Measurements from ENCODE around the gene URI1.

DNA sequence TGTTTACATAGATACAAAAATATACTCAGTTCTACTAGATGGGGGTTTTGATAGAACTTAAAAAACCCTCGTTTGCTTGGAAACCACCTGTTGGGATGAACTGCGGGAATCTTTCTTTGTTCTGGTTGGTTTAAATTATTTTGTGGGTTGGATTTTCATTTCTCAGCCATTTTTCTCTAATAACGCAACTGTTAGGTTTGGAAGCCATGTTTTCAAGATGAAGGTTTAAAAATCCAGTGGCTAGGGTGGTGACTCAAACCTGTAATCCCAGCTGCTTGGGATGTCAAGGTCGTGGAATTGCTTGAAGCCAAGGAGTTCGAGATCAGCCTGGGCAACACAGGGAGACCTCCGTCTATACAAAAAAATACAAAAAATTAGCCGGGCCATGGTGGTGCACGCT, 1.6 kb downstream of the URI1 start:
- TF ChIP-seq, protein P1, sequence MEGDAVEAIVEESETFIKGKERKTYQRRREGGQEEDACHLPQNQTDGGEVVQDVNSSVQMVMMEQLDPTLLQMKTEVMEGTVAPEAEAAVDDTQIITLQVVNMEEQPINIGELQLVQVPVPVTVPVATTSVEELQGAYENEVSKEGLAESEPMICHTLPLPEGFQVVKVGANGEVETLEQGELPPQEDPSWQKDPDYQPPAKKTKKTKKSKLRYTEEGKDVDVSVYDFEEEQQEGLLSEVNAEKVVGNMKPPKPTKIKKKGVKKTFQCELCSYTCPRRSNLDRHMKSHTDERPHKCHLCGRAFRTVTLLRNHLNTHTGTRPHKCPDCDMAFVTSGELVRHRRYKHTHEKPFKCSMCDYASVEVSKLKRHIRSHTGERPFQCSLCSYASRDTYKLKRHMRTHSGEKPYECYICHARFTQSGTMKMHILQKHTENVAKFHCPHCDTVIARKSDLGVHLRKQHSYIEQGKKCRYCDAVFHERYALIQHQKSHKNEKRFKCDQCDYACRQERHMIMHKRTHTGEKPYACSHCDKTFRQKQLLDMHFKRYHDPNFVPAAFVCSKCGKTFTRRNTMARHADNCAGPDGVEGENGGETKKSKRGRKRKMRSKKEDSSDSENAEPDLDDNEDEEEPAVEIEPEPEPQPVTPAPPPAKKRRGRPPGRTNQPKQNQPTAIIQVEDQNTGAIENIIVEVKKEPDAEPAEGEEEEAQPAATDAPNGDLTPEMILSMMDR (IDR thresholded peaks at IDR 0.05): no peak
- TF ChIP-seq POLR2A (IDR thresholded peaks at IDR 0.05): no peak

All from thyroid gland (tissue), 4 donors.